A549 (cell line): Measurements from ENCODE around the gene SLC17A9. TPM values are rescaled to one million over a fixed set of nuclear protein-coding genes. Genes with fewer than 3 reads are reported as not detected.

ENCODE experiments used
- ATAC-seq, 2 experiments: fragments of 200-7000 bp in 1 of 2; fragments of >200 bp in 1 of 2; cut with Nextera tagmentation in 1 of 2; cut with Tn5 transposase in 1 of 2; 3 replicates each; pipeline versions ENCODE4 v1.8.0 to v1.9.1; 2018 to 2020; ENCODE audit warnings: mild to moderate bottlenecking in 1 of 2, moderate library complexity in 1 of 2
- CTCF ChIA-PET: fragments of 300-600 bp; sonication (Branson Sonifier 250); formaldehyde crosslinking; extraction: SDS; loops from one replicate; lab custom pipeline; 2021; ENCODE audit warnings: antibody characterized with exemption, inconsistent platforms; lab: Yijun Ruan, JAX
- POLR2A ChIA-PET: fragments of 350-600 bp; formaldehyde crosslinking; extraction: SDS; loops from one replicate; lab custom pipeline; 2021; ENCODE audit warnings: antibody characterized with exemption, inconsistent platforms; lab: Yijun Ruan, JAX
- DNase-seq, 2 experiments: peaks; one replicate each; pipeline versions ENCODE4 v3.0.0 to v3.0.0-alpha.2; 2011 to 2016; ENCODE audit warnings: low read depth in 1 of 2, low spot score in 1 of 2
- FAIRE-seq: peaks from 2 replicates; lab custom pipeline; 2011; peaks lifted over from hg19 to GRCh38; lab: Jason Lieb, UNC
- H3K27ac ChIP-seq, 2 experiments: fragments of >200 bp; sonication (Bioruptor Twin); formaldehyde crosslinking; 3 replicates each; pipeline ENCODE4 v1.5.1; 2016 to 2017
- H3K4me1 ChIP-seq: fragments of >200 bp; sonication (Bioruptor Twin); formaldehyde crosslinking; 3 replicates; pipeline ENCODE4 v1.6.1; 2016
- H3K4me2 ChIP-seq: fragments of >200 bp; sonication (Bioruptor Twin); formaldehyde crosslinking; 3 replicates; pipeline ENCODE4 v1.6.1; 2016
- H3K4me3 ChIP-seq: fragments of >200 bp; sonication (Bioruptor Twin); formaldehyde crosslinking; 3 replicates; pipeline ENCODE4 v1.5.1; 2016
- H3K9me3 ChIP-seq: fragments of >200 bp; sonication (Bioruptor Twin); formaldehyde crosslinking; 3 replicates; pipeline ENCODE4 v1.6.1; 2016
- BCL3 ChIP-seq: fragments of >200 bp; sonication (Bioruptor Twin); formaldehyde crosslinking; IDR thresholded peaks from 3 replicates; pipeline ENCODE4 v1.6.1; 2016
- BHLHE40 ChIP-seq: IDR thresholded peaks from 2 replicates; pipeline ENCODE4 v1.6.1; 2012; ENCODE audit warnings: low read depth, low read length, inconsistent platforms
- E2F6 ChIP-seq: IDR thresholded peaks from 2 replicates; pipeline ENCODE4 v1.6.1; 2012; ENCODE audit warnings: low read depth, borderline replicate concordance
- EHF ChIP-seq: fragments of 250-450 bp; sonication (Bioruptor Pico); IDR thresholded peaks from 2 replicates; pipeline ENCODE4 v1.5.0; 2020; ENCODE audit warnings: mild to moderate bottlenecking
- ELK1 ChIP-seq: fragments of 150-350 bp; IDR thresholded peaks from 2 replicates; pipeline ENCODE4 v1.6.1; 2014; ENCODE audit warnings: low read depth, mild to moderate bottlenecking, low read length
- FOSL2 ChIP-seq, 2 experiments: fragments of 450-650 bp in 1 of 2; fragments of >200 bp in 1 of 2; sonication (Bioruptor Twin) in 1 of 2; formaldehyde crosslinking; IDR thresholded peaks; 2 replicates each; pipeline versions ENCODE4 v1.5.0 to v1.6.1; 2016 to 2020; ENCODE audit warnings: mild to moderate bottlenecking in 1 of 2, moderate library complexity in 1 of 2
- MYC ChIP-seq: IDR thresholded peaks from 2 replicates; pipeline ENCODE4 v1.6.1; 2012; ENCODE audit warnings: mild to moderate bottlenecking, inconsistent platforms, low read length, improper control_type of control experiment, borderline replicate concordance
- POLR2A ChIP-seq: IDR thresholded peaks from 2 replicates; pipeline ENCODE4 v1.6.1; 2012; ENCODE audit warnings: mild to moderate bottlenecking, low read length
- RAD21 ChIP-seq, 2 experiments: fragments of >200 bp in 1 of 2; sonication (Bioruptor Twin) in 1 of 2; formaldehyde crosslinking in 1 of 2; IDR thresholded peaks in 1 of 2; conservative IDR thresholded peaks in 1 of 2; 2 replicates in 1 of 2; 3 replicates in 1 of 2; pipeline ENCODE4 v1.6.1; 2012 to 2018; ENCODE audit warnings: inconsistent platforms in 1 of 2
- RFX5 ChIP-seq: fragments of 450-650 bp; IDR thresholded peaks from 2 replicates; pipeline ENCODE4 v1.7.1; 2014; ENCODE audit warnings: antibody characterized with exemption, mild to moderate bottlenecking, moderate library complexity
- RNF2 ChIP-seq: fragments of 200-600 bp; sonication (generic); IDR thresholded peaks from 2 replicates; pipeline ENCODE4 v1.6.1; 2016; ENCODE audit warnings: low read depth, mild to moderate bottlenecking, antibody characterized with exemption, moderate library complexity, borderline replicate concordance
- SMC3 ChIP-seq: fragments of >200 bp; sonication (Bioruptor Twin); formaldehyde crosslinking; IDR thresholded peaks from 3 replicates; pipeline ENCODE4 v1.6.1; 2018; ENCODE audit warnings: inconsistent platforms
- TFCP2L1 ChIP-seq: fragments of 250-450 bp; sonication (Bioruptor Pico); IDR thresholded peaks from 2 replicates; pipeline ENCODE4 v1.5.0; 2021; ENCODE audit warnings: mild to moderate bottlenecking
- ZC3H11A ChIP-seq: fragments of 450-650 bp; IDR thresholded peaks from 2 replicates; pipeline ENCODE4 v1.6.1; 2014; ENCODE audit warnings: antibody characterized with exemption, mild to moderate bottlenecking
- WGBS: methylation state at CpG from one replicate; pipeline ENCODE4 v1.1.6; 2017; ENCODE audit errors: missing lambda C conversion rate; 5-methylcytosine and 5-hydroxymethylcytosine counted together
- polyA plus RNA-seq, 4 experiments: library from polyadenylated mRNA; depleted of rRNA in 3 of 4; stranded (reverse); fragments of >200 nt; fragmentation: RNase III in 1 of 4; extraction: RNeasy Plus Mini Kit Qiagen cat#74134 plus additional on column Dnase treatment in 1 of 4; gene quantifications; 2 replicates in 3 of 4; 3 replicates in 1 of 4; pipeline ENCODE4 v1.2.3, GENCODE V29; 2011 to 2017
- TF ChIP-seq, protein P1 (sequence below): IDR thresholded peaks from 2 replicates; pipeline ENCODE4 v1.6.1; 2012
- TF ChIP-seq, protein P2 (sequence below): fragments of >200 bp; sonication (Bioruptor Twin); formaldehyde crosslinking; IDR thresholded peaks from 3 replicates; pipeline ENCODE4 v1.5.1; 2016

Gene SLC17A9
- polyA plus RNA-seq, 2 of the 4 experiments (the other 2 are of a cell fraction): 0.05 TPM; not detected in 1

DNA sequence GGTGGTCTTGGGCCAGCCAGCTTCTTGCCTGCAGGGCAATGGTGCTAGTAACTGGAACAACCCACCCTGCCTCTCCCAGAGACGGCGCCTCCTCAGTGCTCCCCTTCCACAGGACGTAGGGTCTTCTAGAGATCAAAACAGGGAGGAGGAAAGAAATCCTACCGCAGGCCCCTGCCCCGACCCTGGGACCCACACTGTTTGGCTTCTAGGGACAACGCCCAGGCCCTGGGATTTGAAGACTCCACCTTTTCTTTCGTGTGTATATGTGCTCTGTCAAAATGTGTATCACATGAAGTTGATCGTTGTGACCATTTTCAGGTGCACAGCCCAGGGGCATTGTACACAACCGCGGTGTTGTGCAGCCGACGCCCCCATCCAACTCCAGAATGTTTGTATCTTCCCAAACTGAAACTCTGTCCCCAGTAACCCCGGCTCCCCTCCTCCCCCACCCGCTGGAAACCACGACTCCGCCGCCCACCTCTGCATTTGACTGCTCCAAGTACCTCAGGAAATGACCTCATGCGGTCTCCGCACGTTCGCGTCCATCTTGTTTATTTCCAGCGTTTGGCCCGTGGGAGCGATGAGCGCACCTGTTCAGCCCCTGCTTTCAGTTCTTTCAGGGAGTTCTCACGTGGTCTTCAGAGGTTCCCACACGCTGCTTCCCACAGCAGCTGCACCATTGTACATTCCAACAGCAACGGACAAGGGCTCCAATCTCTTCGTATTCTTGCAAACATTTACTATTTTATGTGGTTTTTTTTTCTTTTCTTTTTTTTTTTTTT is 57.7 kb downstream of the SLC17A9 start (continued):
- TF ChIP-seq BCL3 (no peak), SMC3 (no peak), RFX5 (no peak)

DNA sequence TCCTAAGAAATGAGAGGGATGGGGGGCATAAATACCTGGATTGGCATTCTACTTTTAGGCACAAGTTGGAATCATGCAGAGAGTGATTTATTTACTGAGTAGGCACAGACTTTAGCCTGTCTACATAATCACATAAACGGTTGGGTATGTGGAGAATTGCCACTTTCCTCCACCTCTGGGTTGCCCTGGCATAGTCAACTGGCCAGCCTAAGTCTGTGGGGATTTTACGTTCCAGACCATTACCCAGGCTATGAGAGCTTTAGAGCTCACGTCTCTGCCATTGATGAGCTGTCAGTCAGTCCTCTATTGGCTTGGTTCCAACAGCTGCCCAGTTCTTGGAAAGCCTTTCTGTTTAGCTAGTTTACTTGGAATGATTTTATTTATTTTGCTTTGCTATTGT is 59.3 kb downstream of the SLC17A9 start:
- CTCF ChIA-PET: interaction anchor here (0.6 to 3.6 kb wide), 7 partner anchors 14 to 189 kb away, joined by 3 to 33 read pairs (median 3); no protein-coding TSS in a partner anchor
- DNase-seq: no peak
- POLR2A ChIA-PET: no interaction called here

GRCh38 chr20:63013207-63013606 is 60.7 kb downstream of the SLC17A9 start:
- no peak overlapping the region for H3K4me2 ChIP-seq
- ChIA-PET CTCF (interaction anchor here (0.7 to 1.3 kb wide), 3 partner anchors 12 to 42 kb away, joined by 3 to 6 read pairs (median 3); no protein-coding TSS in a partner anchor), POLR2A (no interaction called here)
- no peak for FAIRE-seq
- peaks cover 4% of the 10 kb centered on the region; the same call in 2 of the 3 replicates for H3K4me1 ChIP-seq
- H3K4me3 ChIP-seq: no peak overlapping the region
- H3K27ac ChIP-seq: no peak overlapping the region
- TF ChIP-seq E2F6 (no peak), FOSL2 (IDR thresholded peaks at IDR 0.05) (no peak), FOSL2 (CRISPR knock-in tag; IDR thresholded peaks at IDR 0.05) (no peak), TFCP2L1 (no peak), POLR2A (no peak), BHLHE40 (no peak), RAD21 (conservative IDR thresholded peaks at IDR 0.05 in 1 of 2, IDR thresholded peaks at IDR 0.05 in 1 of 2) (no peak), EHF (no peak), MYC (no peak), RNF2 (no peak), ZC3H11A (no peak)
- TF ChIP-seq, protein P1, sequence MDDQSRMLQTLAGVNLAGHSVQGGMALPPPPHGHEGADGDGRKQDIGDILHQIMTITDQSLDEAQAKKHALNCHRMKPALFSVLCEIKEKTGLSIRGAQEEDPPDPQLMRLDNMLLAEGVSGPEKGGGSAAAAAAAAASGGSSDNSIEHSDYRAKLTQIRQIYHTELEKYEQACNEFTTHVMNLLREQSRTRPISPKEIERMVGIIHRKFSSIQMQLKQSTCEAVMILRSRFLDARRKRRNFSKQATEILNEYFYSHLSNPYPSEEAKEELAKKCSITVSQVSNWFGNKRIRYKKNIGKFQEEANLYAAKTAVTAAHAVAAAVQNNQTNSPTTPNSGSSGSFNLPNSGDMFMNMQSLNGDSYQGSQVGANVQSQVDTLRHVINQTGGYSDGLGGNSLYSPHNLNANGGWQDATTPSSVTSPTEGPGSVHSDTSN: no peak
- TF ChIP-seq, protein P2, sequence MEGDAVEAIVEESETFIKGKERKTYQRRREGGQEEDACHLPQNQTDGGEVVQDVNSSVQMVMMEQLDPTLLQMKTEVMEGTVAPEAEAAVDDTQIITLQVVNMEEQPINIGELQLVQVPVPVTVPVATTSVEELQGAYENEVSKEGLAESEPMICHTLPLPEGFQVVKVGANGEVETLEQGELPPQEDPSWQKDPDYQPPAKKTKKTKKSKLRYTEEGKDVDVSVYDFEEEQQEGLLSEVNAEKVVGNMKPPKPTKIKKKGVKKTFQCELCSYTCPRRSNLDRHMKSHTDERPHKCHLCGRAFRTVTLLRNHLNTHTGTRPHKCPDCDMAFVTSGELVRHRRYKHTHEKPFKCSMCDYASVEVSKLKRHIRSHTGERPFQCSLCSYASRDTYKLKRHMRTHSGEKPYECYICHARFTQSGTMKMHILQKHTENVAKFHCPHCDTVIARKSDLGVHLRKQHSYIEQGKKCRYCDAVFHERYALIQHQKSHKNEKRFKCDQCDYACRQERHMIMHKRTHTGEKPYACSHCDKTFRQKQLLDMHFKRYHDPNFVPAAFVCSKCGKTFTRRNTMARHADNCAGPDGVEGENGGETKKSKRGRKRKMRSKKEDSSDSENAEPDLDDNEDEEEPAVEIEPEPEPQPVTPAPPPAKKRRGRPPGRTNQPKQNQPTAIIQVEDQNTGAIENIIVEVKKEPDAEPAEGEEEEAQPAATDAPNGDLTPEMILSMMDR: no peak
- peaks cover 19% of the 10 kb centered on the region for H3K9me3 ChIP-seq
- no peak for ATAC-seq
- DNase-seq: no peak

More for the DNA sequence above, 59.3 kb downstream of the SLC17A9 start:
- Histone ChIP-seq H3K4me3 (no peak overlapping the region), H3K4me1 (peaks cover 7% of the 10 kb centered on the region; the same call in 2 of the 3 replicates), H3K27ac (no peak overlapping the region), H3K9me3 (peaks cover 19% of the 10 kb centered on the region), H3K4me2 (no peak overlapping the region)
- 4% methylated on average over 3 of the region's 3 CpGs for WGBS
- ATAC-seq: no peak
- no peak for FAIRE-seq
- TF ChIP-seq ELK1 (no peak), POLR2A (no peak)
